Mucosa of descending colon (tissue), 3 donors: ENCODE data around the gene MAPRE2. TPM values are rescaled to one million over a fixed set of nuclear protein-coding genes. Genes with fewer than 3 reads are reported as not detected.

Experiments
- ATAC-seq: fragments of 200-7000 bp; cut with Tn5 transposase; one replicate; pipeline ENCODE4 v1.9.1; 2020; ENCODE audit warnings: mild to moderate bottlenecking, moderate library complexity
- DNase-seq, 3 donors: peaks; one replicate each; pipeline ENCODE4 v3.0.0-alpha.2; 2020
- H3K36me3 ChIP-seq: fragments of 200-600 bp; one replicate; pipeline ENCODE4 v1.8.0; 2021; ENCODE audit warnings: low read depth, mild to moderate bottlenecking
- H3K4me1 ChIP-seq: fragments of 200-600 bp; one replicate; pipeline ENCODE4 v1.8.0; 2021; ENCODE audit warnings: low read depth, mild to moderate bottlenecking
- H3K4me3 ChIP-seq: fragments of 200-600 bp; one replicate; pipeline ENCODE4 v1.8.0; 2021; ENCODE audit warnings: mild to moderate bottlenecking
- H3K9me3 ChIP-seq: fragments of 200-600 bp; one replicate; pipeline ENCODE4 v1.8.0; 2021; ENCODE audit warnings: mild to moderate bottlenecking
- CTCF ChIP-seq: fragments of 200-600 bp; IDR thresholded peaks from one replicate; pipeline ENCODE4 v1.8.0; 2022; ENCODE audit warnings: antibody characterized with exemption, mild to moderate bottlenecking
- intact Hi-C, 2 donors: fragments of 100-400 bp; cut with DNase I in 1 of 2; cut with micrococcal nuclease in 1 of 2; formaldehyde crosslinking; loops; one replicate each; pipeline versions ENCODE4 v1.11.0 to v1.11.1; 2022; cut with DNase I, micrococcal nuclease
- total RNA-seq, 3 donors: library from RNA; stranded (reverse); fragmentation: NEBNext Ultra II Directional in 2 of 3; extraction: Animal tissue kit (Norgen Biotek cat#: 25700) in 2 of 3; gene quantifications; one replicate each; pipeline versions ENCODE4 v1.2.1 to v1.2.4, GENCODE V29; 2021 to 2023
- donor health status: DM: no; HTN: no; CAD: no; lungs with moderate emphysema.
- donor health status: DM: no; HTN: no; CAD: no.
- donor health status: DM: no; HTN: yes; CAD: no.

MAPRE2 gene
- total RNA-seq, 3 donors from 2014 or later: 26.4 to 31.3 (median 27.3) TPM

GRCh38 chr18:35116784-35117318 is 75.6 kb downstream of the MAPRE2 start:
- no peak for TF ChIP-seq CTCF
- ATAC-seq: no peak
- intact Hi-C loops: no loop called here

GRCh38 chr18:35117372-35117771 is 76.2 kb downstream of the MAPRE2 start:
- intact Hi-C loops: no loop called here
- Histone ChIP-seq H3K9me3 (no peaks in the 10 kb centered on the region), H3K4me1 (no peaks in the 10 kb centered on the region), H3K36me3 (no peaks in the 10 kb centered on the region), H3K4me3 (no peak overlapping the region)
- no peak for DNase-seq
- no peak for ATAC-seq
- TF ChIP-seq CTCF: no peak

More at GRCh38 chr18:35116784-35117318, 75.6 kb downstream of the MAPRE2 start:
- H3K4me3 ChIP-seq: no peak overlapping the region
- H3K36me3 ChIP-seq: no peaks in the 10 kb centered on the region
- no peaks in the 10 kb centered on the region for H3K9me3 ChIP-seq
- DNase-seq: no peak
- H3K4me1 ChIP-seq: no peaks in the 10 kb centered on the region

- no peak for DNase-seq
- no peak overlapping the region for H3K4me3 ChIP-seq
- ATAC-seq: peak; percentile 31
- no peaks in the 10 kb centered on the region for H3K36me3 ChIP-seq
- no peak for TF ChIP-seq CTCF
- no peaks in the 10 kb centered on the region for H3K4me1 ChIP-seq
- H3K9me3 ChIP-seq: no peaks in the 10 kb centered on the region
- intact Hi-C loops: no loop called here
Measured at GRCh38 chr18:35117951-35118411, 76.8 kb downstream of the MAPRE2 start.

GRCh38 chr18:35118641-35119040 is 77.4 kb downstream of the MAPRE2 start:
- DNase-seq: no peak
- Histone ChIP-seq H3K4me3 (no peak overlapping the region), H3K4me1 (no peaks in the 10 kb centered on the region), H3K36me3 (no peaks in the 10 kb centered on the region), H3K9me3 (no peaks in the 10 kb centered on the region)
- no peak for TF ChIP-seq CTCF
- peak; percentile 10 for ATAC-seq
- intact Hi-C loops: no loop called here

- no peak for TF ChIP-seq CTCF
Measured at GRCh38 chr18:35121038-35121437, 79.8 kb downstream of the MAPRE2 start.

GRCh38 chr18:35121531-35121930 is 80.3 kb downstream of the MAPRE2 start:
- H3K4me1 ChIP-seq: no peaks in the 10 kb centered on the region

More at GRCh38 chr18:35121038-35121437, 79.8 kb downstream of the MAPRE2 start:
- intact Hi-C loops: no loop called here
- Histone ChIP-seq H3K36me3 (no peaks in the 10 kb centered on the region), H3K4me1 (no peaks in the 10 kb centered on the region), H3K9me3 (no peaks in the 10 kb centered on the region), H3K4me3 (no peak overlapping the region)
- DNase-seq: no peak
- ATAC-seq: no peak

More at GRCh38 chr18:35121531-35121930, 80.3 kb downstream of the MAPRE2 start:
- Histone ChIP-seq H3K36me3 (no peaks in the 10 kb centered on the region), H3K9me3 (no peaks in the 10 kb centered on the region), H3K4me3 (no peak overlapping the region)
- intact Hi-C loops: no loop called here
- DNase-seq (no peak), ATAC-seq (no peak)
- TF ChIP-seq CTCF: no peak
